Suprapubic skin (tissue), 4 donors: ENCODE results near the gene TMEM131. TPM values are rescaled to one million over a fixed set of nuclear protein-coding genes. Genes with fewer than 3 reads are reported as not detected.

Experiments used
- DNase-seq, 2 donors: peaks; one replicate each; pipeline ENCODE4 v3.0.0-alpha.2; 2019; ENCODE audit warnings: low spot score in 2 of 2
- H3K27ac ChIP-seq: fragments of 200-600 bp; sonication (generic); one replicate; pipeline ENCODE4 v1.5.1; 2019
- H3K27me3 ChIP-seq: fragments of 200-600 bp; sonication (generic); one replicate; pipeline ENCODE4 v1.5.1; 2019
- H3K36me3 ChIP-seq: fragments of 200-600 bp; sonication (generic); one replicate; pipeline ENCODE4 v1.5.1; 2019
- H3K4me1 ChIP-seq: fragments of 200-600 bp; sonication (generic); one replicate; pipeline ENCODE4 v1.5.1; 2019
- H3K4me3 ChIP-seq: fragments of 200-600 bp; sonication (generic); one replicate; pipeline ENCODE4 v1.5.1; 2019; ENCODE audit warnings: mild to moderate bottlenecking
- H3K9me3 ChIP-seq: fragments of 200-600 bp; sonication (generic); one replicate; pipeline ENCODE4 v1.5.1; 2019
- EP300 ChIP-seq: sonication (generic); formaldehyde crosslinking; IDR thresholded peaks from one replicate; pipeline ENCODE4 v1.6.1; 2017; ENCODE audit warnings: antibody characterized with exemption
- POLR2A ChIP-seq, 2 donors: fragments of 450-650 bp; IDR thresholded peaks; one replicate each; pipeline ENCODE4 v1.6.1; 2017; ENCODE audit warnings: antibody characterized with exemption in 2 of 2, mild to moderate bottlenecking in 2 of 2, moderate library complexity in 2 of 2
- POLR2AphosphoS5 ChIP-seq, 3 donors: sonication (generic); formaldehyde crosslinking; IDR thresholded peaks; one replicate each; pipeline ENCODE4 v1.6.1; 2017; ENCODE audit warnings: antibody characterized with exemption in 3 of 3
- WGBS: methylation state at CpG from one replicate; pipeline ENCODE4 v1.1.5; 2018; 5-methylcytosine and 5-hydroxymethylcytosine counted together
- total RNA-seq, 4 donors: library from RNA; depleted of rRNA; stranded (reverse); fragments of >200 nt; gene quantifications; one replicate each; pipeline ENCODE4 v1.1.0, GENCODE V29; 2016
- TF ChIP-seq, protein P1 (sequence below), 2 donors: fragments of 200-600 bp in 1 of 2; fragments of 450-650 bp in 1 of 2; sonication (generic) in 1 of 2; IDR thresholded peaks; one replicate each; pipeline ENCODE4 v1.5.1; 2016 to 2019; ENCODE audit warnings: antibody characterized with exemption in 2 of 2, mild to moderate bottlenecking in 1 of 2, moderate library complexity in 1 of 2

The TMEM131 gene
- total RNA-seq, 4 donors from 2014 or later: 39.7 to 117 (median 42.5) TPM

- no peak for DNase-seq
- WGBS: 82% methylated on average over 21 of the region's 21 CpGs
- Histone ChIP-seq H3K27ac (no peak overlapping the region), H3K36me3 (no peaks in the 10 kb centered on the region), H3K4me1 (no peaks in the 10 kb centered on the region), H3K27me3 (no peaks in the 10 kb centered on the region), H3K4me3 (no peak overlapping the region), H3K9me3 (no peaks in the 10 kb centered on the region)
- TF ChIP-seq POLR2A (IDR thresholded peaks at IDR 0.05) (no peak), EP300 (no peak), POLR2AphosphoS5 (IDR thresholded peaks at IDR 0.05) (no peak)
- TF ChIP-seq, protein P1, sequence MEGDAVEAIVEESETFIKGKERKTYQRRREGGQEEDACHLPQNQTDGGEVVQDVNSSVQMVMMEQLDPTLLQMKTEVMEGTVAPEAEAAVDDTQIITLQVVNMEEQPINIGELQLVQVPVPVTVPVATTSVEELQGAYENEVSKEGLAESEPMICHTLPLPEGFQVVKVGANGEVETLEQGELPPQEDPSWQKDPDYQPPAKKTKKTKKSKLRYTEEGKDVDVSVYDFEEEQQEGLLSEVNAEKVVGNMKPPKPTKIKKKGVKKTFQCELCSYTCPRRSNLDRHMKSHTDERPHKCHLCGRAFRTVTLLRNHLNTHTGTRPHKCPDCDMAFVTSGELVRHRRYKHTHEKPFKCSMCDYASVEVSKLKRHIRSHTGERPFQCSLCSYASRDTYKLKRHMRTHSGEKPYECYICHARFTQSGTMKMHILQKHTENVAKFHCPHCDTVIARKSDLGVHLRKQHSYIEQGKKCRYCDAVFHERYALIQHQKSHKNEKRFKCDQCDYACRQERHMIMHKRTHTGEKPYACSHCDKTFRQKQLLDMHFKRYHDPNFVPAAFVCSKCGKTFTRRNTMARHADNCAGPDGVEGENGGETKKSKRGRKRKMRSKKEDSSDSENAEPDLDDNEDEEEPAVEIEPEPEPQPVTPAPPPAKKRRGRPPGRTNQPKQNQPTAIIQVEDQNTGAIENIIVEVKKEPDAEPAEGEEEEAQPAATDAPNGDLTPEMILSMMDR (IDR thresholded peaks at IDR 0.05): no peak
Observed at GRCh38 chr2:97718051-97718882, 277.5 kb downstream of the TMEM131 start.

DNA sequence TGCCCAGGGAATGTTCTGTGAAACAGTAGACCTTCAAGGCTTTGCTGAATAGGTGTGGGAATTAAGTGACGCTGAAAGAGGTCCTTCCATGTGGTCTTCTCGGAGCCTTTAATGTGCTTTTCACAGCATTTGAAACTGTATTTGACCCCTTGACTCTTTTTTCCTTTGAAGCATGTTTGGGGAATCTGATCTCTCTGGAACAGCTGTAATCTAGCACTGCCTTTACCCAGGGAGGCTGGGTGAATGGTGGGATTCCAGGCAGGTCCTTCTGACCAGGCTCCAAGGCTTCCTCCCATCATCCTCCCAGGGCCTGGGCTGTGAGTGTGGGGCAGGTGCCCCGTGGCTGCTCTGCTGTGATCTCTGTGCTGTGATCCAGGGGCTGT is 278.1 kb downstream of the TMEM131 start:
- DNase-seq: no peak
- TF ChIP-seq POLR2AphosphoS5 (IDR thresholded peaks at IDR 0.05): no peak
- no peak for TF ChIP-seq POLR2A (IDR thresholded peaks at IDR 0.05)
- TF ChIP-seq, protein P1 (IDR thresholded peaks at IDR 0.05): no peak
- no peak for TF ChIP-seq EP300
- no peaks in the 10 kb centered on the region for H3K4me1 ChIP-seq
- H3K27ac ChIP-seq: no peak overlapping the region
- H3K4me3 ChIP-seq: no peak overlapping the region
- 55% methylated on average over 3 of the region's 3 CpGs for WGBS
- H3K9me3 ChIP-seq: no peaks in the 10 kb centered on the region
- H3K27me3 ChIP-seq: no peaks in the 10 kb centered on the region
- no peaks in the 10 kb centered on the region for H3K36me3 ChIP-seq

GRCh38 chr2:97716695-97717612 is 278.8 kb downstream of the TMEM131 start:
- Histone ChIP-seq H3K36me3 (no peaks in the 10 kb centered on the region), H3K4me3 (no peak overlapping the region), H3K9me3 (no peaks in the 10 kb centered on the region), H3K27ac (no peak overlapping the region), H3K27me3 (no peaks in the 10 kb centered on the region), H3K4me1 (no peaks in the 10 kb centered on the region)
- peak; percentile 34 to 59 for DNase-seq
- no peak for TF ChIP-seq EP300
- TF ChIP-seq POLR2A (IDR thresholded peaks at IDR 0.05): no peak
- TF ChIP-seq POLR2AphosphoS5 (IDR thresholded peaks at IDR 0.05): no peak
- TF ChIP-seq, protein P1 (IDR thresholded peaks at IDR 0.05): no peak
- WGBS: 91% methylated on average over 16 of the region's 21 CpGs

DNA sequence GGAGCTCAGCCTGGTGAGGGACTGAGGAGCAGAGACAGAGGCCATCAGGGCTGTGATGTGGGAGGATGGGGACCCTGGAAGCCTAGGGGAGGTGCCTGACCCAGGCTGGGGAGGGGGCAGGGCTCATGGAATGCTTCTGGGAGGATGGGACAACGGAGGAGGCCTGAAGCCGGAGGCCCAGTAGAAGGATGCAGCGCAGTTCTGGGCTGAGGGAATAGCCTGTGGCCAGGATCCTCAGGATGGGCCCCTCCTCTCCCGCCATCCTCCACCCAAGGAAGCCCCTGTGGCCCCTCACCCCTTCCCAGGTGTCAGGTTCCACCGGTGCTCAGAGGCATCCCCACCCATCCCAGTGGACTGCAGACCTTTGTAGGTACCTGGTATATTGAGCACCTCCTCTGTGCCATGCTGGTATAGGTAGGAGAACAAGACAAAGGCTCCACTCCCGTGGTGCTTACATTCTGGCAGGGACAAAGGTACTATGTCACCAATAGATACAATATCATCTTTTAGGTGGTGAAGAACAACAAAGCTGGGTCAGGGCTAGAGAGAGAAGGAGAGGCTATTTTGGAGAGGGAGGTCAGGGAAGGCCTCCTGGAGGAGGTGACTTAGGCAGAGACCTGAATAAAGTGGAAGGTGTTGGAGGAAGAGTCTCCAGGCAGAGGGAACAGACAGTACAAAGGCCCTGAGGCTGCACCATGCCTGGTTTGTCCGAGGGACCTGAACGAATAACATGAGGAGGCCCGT is 279.6 kb downstream of the TMEM131 start:
- Histone ChIP-seq H3K4me3 (no peak overlapping the region), H3K4me1 (no peaks in the 10 kb centered on the region), H3K9me3 (no peaks in the 10 kb centered on the region), H3K36me3 (no peaks in the 10 kb centered on the region), H3K27ac (no peak overlapping the region), H3K27me3 (no peaks in the 10 kb centered on the region)
- DNase-seq: peak; percentile 30 to 65
- WGBS: 81% methylated on average over 8 of the region's 9 CpGs
- TF ChIP-seq, protein P1 (IDR thresholded peaks at IDR 0.05): no peak
- TF ChIP-seq POLR2AphosphoS5 (IDR thresholded peaks at IDR 0.05) (no peak), POLR2A (IDR thresholded peaks at IDR 0.05) (no peak), EP300 (no peak)
